ENCODE measurements around the gene CCDC93.
"Not testable (repeated sequence)": the region's sequence is repeated elsewhere in the genome, so short reads cannot be mapped to it uniquely, and the experiment has no call there.

The CCDC93 gene

GRCh38 chr2:118021356-118021755 lies 7.5 kb upstream of the CCDC93 start:
- no peak overlapping the region for H3K4me3 Mint-ChIP-seq
- no peak for TF ChIP-seq CTCF (IDR thresholded peaks at IDR 0.05)
- H3K27me3 Mint-ChIP-seq (ENCODE audit: low read depth, poor library complexity): peaks cover 18% of the 10 kb centered on the region
- no peak overlapping the region for H3K27ac Mint-ChIP-seq
- no peak for DNase-seq
- peaks cover 5% of the 10 kb centered on the region for H3K9me3 Mint-ChIP-seq
- H3K36me3 Mint-ChIP-seq (ENCODE audit: low read depth): no peaks in the 10 kb centered on the region
- H3K4me1 Mint-ChIP-seq: no peaks in the 10 kb centered on the region

GRCh38 chr2:118019821-118020220 lies 6.0 kb upstream of the CCDC93 start:
- no peak for TF ChIP-seq CTCF (IDR thresholded peaks at IDR 0.05)
- H3K4me1 Mint-ChIP-seq: peaks cover 3% of the 10 kb centered on the region
- H3K27ac Mint-ChIP-seq: no peak overlapping the region
- H3K9me3 Mint-ChIP-seq: peaks cover 5% of the 10 kb centered on the region
- no peak overlapping the region for H3K4me3 Mint-ChIP-seq
- no peaks in the 10 kb centered on the region for H3K36me3 Mint-ChIP-seq (ENCODE audit: low read depth)
- no peak for DNase-seq
- peaks cover 24% of the 10 kb centered on the region for H3K27me3 Mint-ChIP-seq (ENCODE audit: low read depth, poor library complexity)

- H3K4me1 Mint-ChIP-seq: peaks cover 19% of the 10 kb centered on the region
- no peak overlapping the region for H3K4me3 Mint-ChIP-seq
- peaks cover 28% of the 10 kb centered on the region for H3K27me3 Mint-ChIP-seq (ENCODE audit: low read depth, poor library complexity)
- no peak overlapping the region for H3K27ac Mint-ChIP-seq
- TF ChIP-seq CTCF (IDR thresholded peaks at IDR 0.05): no peak
- no peaks in the 10 kb centered on the region for H3K36me3 Mint-ChIP-seq (ENCODE audit: low read depth)
- no peak for DNase-seq
- peaks cover 5% of the 10 kb centered on the region for H3K9me3 Mint-ChIP-seq
Measured at GRCh38 chr2:118016911-118017310, 3.0 kb upstream of the CCDC93 start.

- H3K4me1 Mint-ChIP-seq: peaks cover 24% of the 10 kb centered on the region
- not testable (repeated sequence) for DNase-seq; H3K27ac Mint-ChIP-seq; H3K36me3 Mint-ChIP-seq (ENCODE audit: low read depth); H3K9me3 Mint-ChIP-seq
- H3K27me3 Mint-ChIP-seq (ENCODE audit: low read depth, poor library complexity): peaks cover 28% of the 10 kb centered on the region
- peak overlapping the region; percentile 51 for H3K4me3 Mint-ChIP-seq
Measured at GRCh38 chr2:118015761-118016160, 1.9 kb upstream of the CCDC93 start.

GRCh38 chr2:118014492-118014824 lies 588 bp upstream of the CCDC93 start:
- H3K27ac Mint-ChIP-seq: peak overlapping the region; percentile 41
- no peak for TF ChIP-seq CTCF (IDR thresholded peaks at IDR 0.05)
- DNase-seq: peak; percentile 51
- peaks cover 5% of the 10 kb centered on the region for H3K9me3 Mint-ChIP-seq
- peaks cover 24% of the 10 kb centered on the region for H3K4me1 Mint-ChIP-seq
- H3K36me3 Mint-ChIP-seq (ENCODE audit: low read depth): peaks cover 7% of the 10 kb centered on the region
- peak overlapping the region; percentile 95 for H3K4me3 Mint-ChIP-seq
- H3K27me3 Mint-ChIP-seq (ENCODE audit: low read depth, poor library complexity): peaks cover 28% of the 10 kb centered on the region

GRCh38 chr2:118013221-118013723 lies 598 bp downstream of the CCDC93 start:
- no peak for TF ChIP-seq CTCF (IDR thresholded peaks at IDR 0.05)
- Mint-ChIP-seq H3K4me1 (peaks cover 24% of the 10 kb centered on the region), H3K27me3 (ENCODE audit: low read depth, poor library complexity) (peaks cover 28% of the 10 kb centered on the region), H3K36me3 (ENCODE audit: low read depth) (peaks cover 8% of the 10 kb centered on the region), H3K9me3 (peaks cover 5% of the 10 kb centered on the region), H3K27ac (no peak overlapping the region), H3K4me3 (peak overlapping the region; percentile 95)
- peak; percentile 67 for DNase-seq

Data from nephron progenitor cell (in vitro differentiated cells).